ENCODE measurements around the gene LRRTM2. TPM values are rescaled to one million over a fixed set of nuclear protein-coding genes. Genes with fewer than 3 reads are reported as not detected.

The LRRTM2 gene
- polyA plus RNA-seq, 3 donors: 0.02 TPM; not detected in 2

DNA sequence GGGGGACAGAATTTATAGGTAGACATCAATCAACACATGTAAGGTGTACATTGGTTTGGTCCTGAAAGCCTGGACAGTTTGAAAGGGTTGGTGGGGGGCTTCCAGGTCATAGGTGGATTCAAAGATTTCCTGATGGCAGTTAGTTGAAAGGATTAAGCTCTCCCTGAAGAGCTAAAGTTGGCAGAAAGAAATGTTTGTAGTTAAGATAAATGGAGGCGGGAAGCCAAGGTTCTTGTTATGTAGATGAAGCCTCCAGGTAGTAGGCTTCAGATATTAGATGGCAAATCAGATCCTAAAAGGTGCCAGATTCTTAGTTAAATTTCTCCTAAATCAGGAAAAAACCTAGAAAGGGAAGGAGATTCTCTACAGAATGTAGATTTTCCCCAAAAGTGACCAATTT lies 9.0 kb upstream of the LRRTM2 start:
- no CpG with 5 or more reads among the region's 1 CpG for WGBS (ENCODE audit: insufficient coverage)
- Mint-ChIP-seq H3K36me3 (peaks cover 26 to 39% of the 10 kb centered on the region in 2 donors), H3K4me1 (peaks cover 10% of the 10 kb centered on the region), H3K9me3 (peaks cover 0 to 6% (median 0%) of the 10 kb centered on the region in 7 donors), H3K27ac (no peak overlapping the region), H3K4me3 (no peak overlapping the region), H3K27me3 (ENCODE audit: low read depth in 3 of 3) (no peaks in the 10 kb centered on the region)
- H3K9ac ChIP-seq (ENCODE audit: insufficient read depth, low read length, poor library complexity, severe bottlenecking): no peak overlapping the region
- no peak overlapping the region for H3K4me2 ChIP-seq (replicated peaks; ENCODE audit: extremely low read depth, low read length, poor library complexity, severe bottlenecking)
- peaks cover 0 to 2% of the 10 kb centered on the region in 2 donors for H3K9me3 ChIP-seq (replicated peaks in 1 of 2; ENCODE audit: control insufficient read depth in 1 of 2, insufficient read depth in 1 of 2, low read length in 2 of 2)
- H3K4me1 ChIP-seq (ENCODE audit: control insufficient read depth in 1 of 2, insufficient read depth in 2 of 2, low read length in 2 of 2): no peaks in the 10 kb centered on the region
- TF ChIP-seq, protein P1, sequence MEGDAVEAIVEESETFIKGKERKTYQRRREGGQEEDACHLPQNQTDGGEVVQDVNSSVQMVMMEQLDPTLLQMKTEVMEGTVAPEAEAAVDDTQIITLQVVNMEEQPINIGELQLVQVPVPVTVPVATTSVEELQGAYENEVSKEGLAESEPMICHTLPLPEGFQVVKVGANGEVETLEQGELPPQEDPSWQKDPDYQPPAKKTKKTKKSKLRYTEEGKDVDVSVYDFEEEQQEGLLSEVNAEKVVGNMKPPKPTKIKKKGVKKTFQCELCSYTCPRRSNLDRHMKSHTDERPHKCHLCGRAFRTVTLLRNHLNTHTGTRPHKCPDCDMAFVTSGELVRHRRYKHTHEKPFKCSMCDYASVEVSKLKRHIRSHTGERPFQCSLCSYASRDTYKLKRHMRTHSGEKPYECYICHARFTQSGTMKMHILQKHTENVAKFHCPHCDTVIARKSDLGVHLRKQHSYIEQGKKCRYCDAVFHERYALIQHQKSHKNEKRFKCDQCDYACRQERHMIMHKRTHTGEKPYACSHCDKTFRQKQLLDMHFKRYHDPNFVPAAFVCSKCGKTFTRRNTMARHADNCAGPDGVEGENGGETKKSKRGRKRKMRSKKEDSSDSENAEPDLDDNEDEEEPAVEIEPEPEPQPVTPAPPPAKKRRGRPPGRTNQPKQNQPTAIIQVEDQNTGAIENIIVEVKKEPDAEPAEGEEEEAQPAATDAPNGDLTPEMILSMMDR (IDR thresholded peaks at IDR 0.05): no peak
- H3K36me3 ChIP-seq (replicated peaks in 1 of 2; ENCODE audit: control insufficient read depth in 1 of 2, insufficient read depth in 2 of 2, low read length in 2 of 2): peaks cover 21 to 36% of the 10 kb centered on the region in 2 donors
- intact Hi-C loops (cut with micrococcal nuclease): no loop called here
- H4K20me1 ChIP-seq (ENCODE audit: insufficient read depth, low read length): peaks cover 57% of the 10 kb centered on the region
- no peak overlapping the region for H3K27ac ChIP-seq (ENCODE audit: low read depth in 1 of 2, low read length in 2 of 2)
- no peaks in the 10 kb centered on the region for H3K79me2 ChIP-seq (ENCODE audit: insufficient read depth, low read length)
- H2AFZ ChIP-seq (ENCODE audit: insufficient read depth, low read depth, low read length, poor library complexity, severe bottlenecking): no peak overlapping the region
- no peak overlapping the region for H3K4me3 ChIP-seq (replicated peaks in 1 of 3; ENCODE audit: low read depth in 2 of 3, low read length in 3 of 3)
- no peak for DNase-seq
- no peaks in the 10 kb centered on the region for H3K27me3 ChIP-seq (ENCODE audit: control insufficient read depth in 2 of 2, insufficient read depth in 2 of 2, low read length in 2 of 2)

- peaks cover 17 to 30% of the 10 kb centered on the region in 2 donors for H3K36me3 Mint-ChIP-seq
- peaks cover 10% of the 10 kb centered on the region for H3K4me1 Mint-ChIP-seq
- TF ChIP-seq, protein P1 (IDR thresholded peaks at IDR 0.05): no peak
- H3K27me3 ChIP-seq (ENCODE audit: control insufficient read depth in 2 of 2, insufficient read depth in 2 of 2, low read length in 2 of 2): no peaks in the 10 kb centered on the region
- no peak overlapping the region for H3K4me3 ChIP-seq (replicated peaks in 1 of 3; ENCODE audit: low read depth in 2 of 3, low read length in 3 of 3)
- H2AFZ ChIP-seq (ENCODE audit: insufficient read depth, low read depth, low read length, poor library complexity, severe bottlenecking): no peak overlapping the region
- no peak overlapping the region for H3K4me2 ChIP-seq (replicated peaks; ENCODE audit: extremely low read depth, low read length, poor library complexity, severe bottlenecking)
- intact Hi-C loops (cut with micrococcal nuclease): no loop called here
- H3K4me3 Mint-ChIP-seq: no peak overlapping the region
- peaks cover 12 to 27% of the 10 kb centered on the region in 2 donors for H3K36me3 ChIP-seq (replicated peaks in 1 of 2; ENCODE audit: control insufficient read depth in 1 of 2, insufficient read depth in 2 of 2, low read length in 2 of 2)
- H3K27ac ChIP-seq (ENCODE audit: low read depth in 1 of 2, low read length in 2 of 2): no peak overlapping the region
- peaks cover 0 to 1% (median 0%) of the 10 kb centered on the region in 3 donors for H3K27me3 Mint-ChIP-seq (ENCODE audit: low read depth in 3 of 3)
- H3K9me3 ChIP-seq (replicated peaks in 1 of 2; ENCODE audit: control insufficient read depth in 1 of 2, insufficient read depth in 1 of 2, low read length in 2 of 2): no peaks in the 10 kb centered on the region
- no peaks in the 10 kb centered on the region for H3K9me3 Mint-ChIP-seq
- H3K27ac Mint-ChIP-seq: no peak overlapping the region
- H4K20me1 ChIP-seq (ENCODE audit: insufficient read depth, low read length): peaks cover 66% of the 10 kb centered on the region
- no peak for DNase-seq
- H3K4me1 ChIP-seq (ENCODE audit: control insufficient read depth in 1 of 2, insufficient read depth in 2 of 2, low read length in 2 of 2): no peaks in the 10 kb centered on the region
- no peaks in the 10 kb centered on the region for H3K79me2 ChIP-seq (ENCODE audit: insufficient read depth, low read length)
- H3K9ac ChIP-seq (ENCODE audit: insufficient read depth, low read length, poor library complexity, severe bottlenecking): no peak overlapping the region
Observed at GRCh38 chr5:138883211-138883610, 8.1 kb upstream of the LRRTM2 start.
